Neural cell (in vitro differentiated cells): Measurements from ENCODE around the gene BEX3. TPM values are rescaled to one million over a fixed set of nuclear protein-coding genes. Genes with fewer than 3 reads are reported as not detected.

ENCODE experiments used
- H2AFZ ChIP-seq: fragments of 200-600, 300-800 bp; sonication (generic), shearing (Covaris generic); 2 replicates; pipeline ENCODE4 v1.6.0; 2014; ENCODE audit warnings: low read depth, mild to moderate bottlenecking, antibody characterized with exemption, low read length, moderate library complexity
- H3F3A ChIP-seq: fragments of 200-600 bp; shearing (Covaris generic); 2 replicates; pipeline ENCODE4 v1.6.1; 2016; ENCODE audit warnings: mild to moderate bottlenecking, moderate library complexity, mixed read lengths, antibody characterized with exemption, low read length; ENCODE audit not compliant: insufficient read depth, poor library complexity, severe bottlenecking
- H3K27ac ChIP-seq: fragments of 200-600, 300-800 bp; sonication (generic), shearing (Covaris generic); 2 replicates; pipeline ENCODE4 v1.5.1; 2014; ENCODE audit warnings: mild to moderate bottlenecking, low read length, moderate library complexity
- H3K27me3 ChIP-seq: fragments of 300-800, 200-600 bp; sonication (generic), shearing (Covaris generic); 2 replicates; pipeline ENCODE4 v1.6.0; 2014; ENCODE audit warnings: mild to moderate bottlenecking, low read depth, low read length, moderate library complexity; ENCODE audit not compliant: insufficient read depth
- H3K36me3 ChIP-seq: fragments of 300-800, 200-600 bp; sonication (generic), shearing (Covaris generic); 2 replicates; pipeline ENCODE4 v1.5.1; 2014; ENCODE audit warnings: mild to moderate bottlenecking, antibody characterized with exemption, low read length, moderate library complexity; ENCODE audit not compliant: insufficient read depth
- H3K4me2 ChIP-seq: fragments of 300-800, 200-600 bp; sonication (generic), shearing (Covaris generic); 2 replicates; pipeline ENCODE4 v1.6.0; 2014; ENCODE audit warnings: mild to moderate bottlenecking, low read length
- H3K4me3 ChIP-seq: fragments of 300-800, 200-600 bp; sonication (generic), shearing (Covaris generic); 2 replicates; pipeline ENCODE4 v1.5.1; 2014; ENCODE audit warnings: mild to moderate bottlenecking, low read length, moderate library complexity
- H3K79me2 ChIP-seq: fragments of 200-600 bp; shearing (Covaris generic); replicated peaks from 2 replicates; pipeline ENCODE4 v1.6.0; 2014; ENCODE audit warnings: mild to moderate bottlenecking, low read length, moderate library complexity; ENCODE audit not compliant: insufficient read depth
- H3K9ac ChIP-seq: fragments of 300-800, 200-600 bp; sonication (generic), shearing (Covaris generic); 2 replicates; pipeline ENCODE4 v1.6.1; 2016; ENCODE audit warnings: mild to moderate bottlenecking, low read length, mixed read lengths
- H3K9me2 ChIP-seq: fragments of 200-600 bp; shearing (Covaris generic); 2 replicates; pipeline ENCODE4 v1.6.1; 2016; ENCODE audit warnings: mild to moderate bottlenecking, low read length, mixed read lengths; ENCODE audit not compliant: insufficient read depth
- H3K9me3 ChIP-seq: fragments of 200-600, 300-800 bp; sonication (generic), shearing (Covaris generic); 2 replicates; pipeline ENCODE4 v1.6.1; 2016; ENCODE audit warnings: mild to moderate bottlenecking, mixed run types, low read length, moderate library complexity, mixed read lengths
- H4K20me1 ChIP-seq: fragments of 200-600 bp; shearing (Covaris generic); 2 replicates; pipeline ENCODE4 v1.6.1; 2016; ENCODE audit warnings: mild to moderate bottlenecking, mixed run types; ENCODE audit not compliant: insufficient read depth
- CTCF ChIP-seq: fragments of 450-650 bp; IDR thresholded peaks from 2 replicates; pipeline ENCODE4 v1.5.1; 2014; ENCODE audit warnings: antibody characterized with exemption, mild to moderate bottlenecking, moderate library complexity; ENCODE audit not compliant: poor library complexity, severe bottlenecking
- EP300 ChIP-seq: fragments of 450-650 bp; conservative IDR thresholded peaks from 2 replicates; pipeline ENCODE4 v1.6.1; 2014; ENCODE audit warnings: antibody characterized with exemption, mild to moderate bottlenecking, moderate library complexity; ENCODE audit not compliant: poor library complexity, severe bottlenecking
- EZH2 ChIP-seq: fragments of 200-600, 300-800 bp; shearing (Covaris generic), sonication (generic); IDR thresholded peaks from 2 replicates; pipeline ENCODE4 v1.6.1; 2014; ENCODE audit warnings: antibody characterized with exemption, low read length, borderline replicate concordance, mild to moderate bottlenecking; ENCODE audit not compliant: insufficient read depth, poor library complexity, severe bottlenecking
- MXI1 ChIP-seq: fragments of 450-650 bp; conservative IDR thresholded peaks from 2 replicates; pipeline ENCODE4 v1.6.1; 2014; ENCODE audit warnings: antibody characterized with exemption, mild to moderate bottlenecking; ENCODE audit not compliant: poor library complexity, severe bottlenecking
- POLR2AphosphoS5 ChIP-seq: IDR thresholded peaks from 2 replicates; pipeline ENCODE4 v1.6.1; 2012
- RAD21 ChIP-seq: fragments of 450-650 bp; conservative IDR thresholded peaks from 2 replicates; pipeline ENCODE4 v1.6.1; 2014; ENCODE audit warnings: antibody characterized with exemption, mild to moderate bottlenecking, moderate library complexity
- REST ChIP-seq: IDR thresholded peaks from 2 replicates; pipeline ENCODE4 v1.6.1; 2012; ENCODE audit warnings: borderline replicate concordance
- SMC3 ChIP-seq: fragments of 450-650 bp; conservative IDR thresholded peaks from 2 replicates; pipeline ENCODE4 v1.6.1; 2014; ENCODE audit warnings: antibody characterized with exemption, mild to moderate bottlenecking, moderate library complexity; ENCODE audit not compliant: poor library complexity
- TAF1 ChIP-seq: IDR thresholded peaks from 2 replicates; pipeline ENCODE4 v1.6.1; 2012; ENCODE audit warnings: low read depth
- polyA plus RNA-seq: library from polyadenylated mRNA; depleted of rRNA; stranded (reverse); fragments of >200 nt; gene quantifications from 2 replicates; pipeline ENCODE4 v1.2.3, GENCODE V29; 2014

BEX3 gene
- polyA plus RNA-seq, 1 donor from 2014 or later = 991 TPM

DNA sequence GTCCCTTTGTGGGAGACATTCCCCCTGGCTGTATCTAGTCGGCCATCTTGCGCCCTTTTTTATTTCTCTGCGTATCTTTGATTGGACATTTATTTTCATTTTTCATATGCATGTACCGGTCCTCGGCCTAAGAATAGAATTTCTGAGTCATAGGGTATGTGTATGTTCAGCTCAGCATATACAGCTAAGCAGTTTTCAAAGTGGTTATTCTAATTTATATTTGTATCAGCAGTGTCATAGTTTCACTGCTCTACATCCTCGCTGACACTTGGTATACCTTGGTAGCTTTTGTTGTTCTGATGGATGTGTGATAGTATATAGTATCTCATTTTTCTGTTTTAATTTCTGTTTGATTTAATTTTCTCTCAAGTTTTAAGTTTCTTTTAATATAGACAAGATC lies 38.7 kb downstream of the BEX3 start:
- H3K79me2 ChIP-seq = no peaks in the 10 kb centered on the region
- H3K9me2 ChIP-seq = no peaks in the 10 kb centered on the region
- no peak overlapping the region for H3K27ac ChIP-seq
- H2AFZ ChIP-seq = no peak overlapping the region
- no peaks in the 10 kb centered on the region for H4K20me1 ChIP-seq
- no peaks in the 10 kb centered on the region for H3K27me3 ChIP-seq
- H3K9ac ChIP-seq = no peak overlapping the region
- H3K4me3 ChIP-seq = no peak overlapping the region
- H3F3A ChIP-seq = no peaks in the 10 kb centered on the region
- no peaks in the 10 kb centered on the region for H3K36me3 ChIP-seq
- H3K4me2 ChIP-seq = no peak overlapping the region
- TF ChIP-seq POLR2AphosphoS5 (no peak), EP300 (no peak), MXI1 (no peak), RAD21 (no peak), EZH2 (no peak)
- no peaks in the 10 kb centered on the region for H3K9me3 ChIP-seq

- Histone ChIP-seq H3K9ac (no peak overlapping the region), H3F3A (no peaks in the 10 kb centered on the region), H3K9me2 (no peaks in the 10 kb centered on the region), H3K9me3 (no peaks in the 10 kb centered on the region), H3K4me3 (no peak overlapping the region), H2AFZ (no peak overlapping the region), H3K79me2 (no peaks in the 10 kb centered on the region), H3K27ac (no peak overlapping the region), H4K20me1 (no peaks in the 10 kb centered on the region), H3K36me3 (no peaks in the 10 kb centered on the region), H3K4me2 (no peak overlapping the region), H3K27me3 (no peaks in the 10 kb centered on the region)
- TF ChIP-seq TAF1 (no peak), MXI1 (no peak), REST (no peak), SMC3 (no peak), EP300 (no peak), POLR2AphosphoS5 (no peak), RAD21 (no peak), EZH2 (no peak), CTCF (no peak)
Observed at GRCh38 chrX:103415528-103415927, 39.2 kb downstream of the BEX3 start.
